Stimulated activated CD8-positive, alpha-beta memory T cell treated with anti-CD3 and anti-CD28 coated beads, Interleukin-12 subunit alpha, Interleukin-12 subunit beta, amount 100 ng/mL, for 4 hours (primary cell): ENCODE measurements around the gene ZNG1B.
"Not testable (repeated sequence)": the region's sequence is repeated elsewhere in the genome, so short reads cannot be mapped to it uniquely, and the experiment has no call there.

ENCODE experiments used
- DNase-seq: peaks from one replicate; pipeline ENCODE4 v3.0.0-alpha.2; 2020; ENCODE audit warnings: low read depth

The ZNG1B gene

GRCh38 chr2:113437508-113438465, at the start of gene ZNG1B:
Gene ZNG1B, plus strand, starts transcription at chr2:113437691. Its CDS starts 178 bp downstream, at chr2:113437869.
- peak; percentile 58 for DNase-seq

- no peak for DNase-seq
Measured at GRCh38 chr2:113390124-113390849, 47.2 kb upstream of the ZNG1B start.

- DNase-seq = no peak
Measured at GRCh38 chr2:113391073-113391472, 46.4 kb upstream of the ZNG1B start.

- DNase-seq = no peak
Measured at GRCh38 chr2:113406114-113406513, 31.4 kb upstream of the ZNG1B start.

- DNase-seq = no peak
Measured at GRCh38 chr2:113407446-113408099, 29.9 kb upstream of the ZNG1B start.

GRCh38 chr2:113411725-113412352, 25.7 kb upstream of the ZNG1B start:
- not testable (repeated sequence) for DNase-seq

- DNase-seq = not testable (repeated sequence)
Measured at GRCh38 chr2:113412774-113413173, 24.7 kb upstream of the ZNG1B start.

GRCh38 chr2:113431773-113432172, 5.7 kb upstream of the ZNG1B start:
- not testable (repeated sequence) for DNase-seq

GRCh38 chr2:113433468-113433867, 4.0 kb upstream of the ZNG1B start:
- DNase-seq = not testable (repeated sequence)

- not testable (repeated sequence) for DNase-seq
Measured at GRCh38 chr2:113465770-113466169, 28.3 kb downstream of the ZNG1B start.

- DNase-seq = not testable (repeated sequence)
Measured at GRCh38 chr2:113476688-113477368, 39.3 kb downstream of the ZNG1B start.

GRCh38 chr2:113496527-113496926, 59.0 kb downstream of the ZNG1B start:
- not testable (repeated sequence) for DNase-seq

- not testable (repeated sequence) for DNase-seq
Measured at GRCh38 chr2:113498365-113498764, 60.9 kb downstream of the ZNG1B start, which contains the start of gene FOXD4L1. Gene FOXD4L1, plus strand, starts transcription at chr2:113498665. Its CDS starts 592 bp downstream, at chr2:113499257.

GRCh38 chr2:113499019-113499885, 61.8 kb downstream of the ZNG1B start:
- not testable (repeated sequence) for DNase-seq

- not testable (repeated sequence) for DNase-seq
Measured at GRCh38 chr2:113499886-113500722, 62.6 kb downstream of the ZNG1B start.

GRCh38 chr2:113500723-113501038, 63.2 kb downstream of the ZNG1B start:
- DNase-seq = not testable (repeated sequence)

- not testable (repeated sequence) for DNase-seq
Measured at GRCh38 chr2:113502216-113503093, 65.0 kb downstream of the ZNG1B start.
